Sciatic nerve (tissue), 2 donors: ENCODE measurements around the gene VGLL3. TPM values are rescaled to one million over a fixed set of nuclear protein-coding genes. Genes with fewer than 3 reads are reported as not detected.

ENCODE experiments used
- ATAC-seq: fragments of 200-7000 bp; cut with Tn5 transposase; one replicate; pipeline ENCODE4 v1.9.1; 2020; ENCODE audit warnings: mild to moderate bottlenecking, moderate library complexity
- DNase-seq: peaks from one replicate; pipeline ENCODE4 v3.0.0-alpha.2; 2020; ENCODE audit warnings: low spot score
- intact Hi-C: fragments of 100-400 bp; cut with DNase I; formaldehyde crosslinking; loops from one replicate; pipeline ENCODE4 v1.14.2; 2022
- total RNA-seq: library from RNA; stranded (reverse); fragmentation: NEBNext Ultra II Directional; extraction: Animal tissue kit (Norgen Biotek cat#: 25700); gene quantifications from one replicate; pipeline ENCODE4 v1.2.1, GENCODE V29; 2021
- donor health status: DM: no; HTN: no; CAD: no.
- donor health status: DM: no; HTN: no; CAD: no.

Gene VGLL3
- total RNA-seq, 1 donor from 2014 or later: 130 TPM

- no peak for DNase-seq
- ATAC-seq: no peak
- intact Hi-C loops: no loop called here
Observed at GRCh38 chr3:86961297-86961696, 29.7 kb downstream of the VGLL3 start.

GRCh38 chr3:86960550-86960949, 30.4 kb downstream of the VGLL3 start:
- DNase-seq: no peak
- no peak for ATAC-seq
- intact Hi-C loops: no loop called here

- intact Hi-C loops: no loop called here
- no peak for DNase-seq
- ATAC-seq: no peak
Observed at GRCh38 chr3:86958534-86958933, 32.4 kb downstream of the VGLL3 start.

GRCh38 chr3:86954747-86955146, 36.2 kb downstream of the VGLL3 start:
- intact Hi-C loops: no loop called here
- peak; percentile 59 for ATAC-seq
- DNase-seq: no peak

GRCh38 chr3:86954226-86954625, 36.7 kb downstream of the VGLL3 start:
- intact Hi-C loops: no loop called here
- DNase-seq: no peak
- no peak for ATAC-seq

- no peak for ATAC-seq
Observed at GRCh38 chr3:86951322-86951721, 39.6 kb downstream of the VGLL3 start.

GRCh38 chr3:86950717-86951116, 40.2 kb downstream of the VGLL3 start:
- ATAC-seq: no peak
- no peak for DNase-seq
- intact Hi-C loops: no loop called here

More at GRCh38 chr3:86951322-86951721, 39.6 kb downstream of the VGLL3 start:
- intact Hi-C loops: no loop called here
- DNase-seq: no peak

- ATAC-seq: no peak
- intact Hi-C loops: no loop called here
- DNase-seq: no peak
Observed at GRCh38 chr3:86949850-86950249, 41.1 kb downstream of the VGLL3 start.

GRCh38 chr3:86948822-86949221, 42.1 kb downstream of the VGLL3 start:
- ATAC-seq (peak; percentile 75), DNase-seq (no peak)
- intact Hi-C loops: no loop called here

GRCh38 chr3:86942206-86942605, 48.7 kb downstream of the VGLL3 start:
- intact Hi-C loops: no loop called here
- ATAC-seq (no peak), DNase-seq (no peak)

- peak; percentile 70 for ATAC-seq
- intact Hi-C loops: no loop called here
- no peak for DNase-seq
Observed at GRCh38 chr3:86938416-86939105, 52.4 kb downstream of the VGLL3 start.

- ATAC-seq (peak; percentile 92), DNase-seq (peak; percentile 63)
- intact Hi-C loops: no loop called here
Observed at GRCh38 chr3:86937306-86937791, 53.6 kb downstream of the VGLL3 start.

- no peak for ATAC-seq
- no peak for DNase-seq
- intact Hi-C loops: no loop called here
Observed at GRCh38 chr3:86934851-86935250, 56.1 kb downstream of the VGLL3 start.

GRCh38 chr3:86930831-86931230, 60.1 kb downstream of the VGLL3 start:
- intact Hi-C loops: no loop called here

GRCh38 chr3:86930181-86930580, 60.8 kb downstream of the VGLL3 start:
- intact Hi-C loops: no loop called here
- DNase-seq (no peak), ATAC-seq (no peak)

More at GRCh38 chr3:86930831-86931230, 60.1 kb downstream of the VGLL3 start:
- DNase-seq (no peak), ATAC-seq (no peak)

GRCh38 chr3:86929046-86929445, 61.9 kb downstream of the VGLL3 start:
- ATAC-seq: no peak

GRCh38 chr3:86923071-86923491, 67.9 kb downstream of the VGLL3 start:
- intact Hi-C loops: no loop called here
- DNase-seq (no peak), ATAC-seq (peak; percentile 63)

More at GRCh38 chr3:86929046-86929445, 61.9 kb downstream of the VGLL3 start:
- intact Hi-C loops: no loop called here
- no peak for DNase-seq

GRCh38 chr3:86921971-86922680, 68.8 kb downstream of the VGLL3 start:
- intact Hi-C loops: no loop called here
- ATAC-seq: no peak
- DNase-seq: no peak

GRCh38 chr3:86914670-86915069, 76.3 kb downstream of the VGLL3 start:
- ATAC-seq (no peak), DNase-seq (no peak)
- intact Hi-C loops: no loop called here

- intact Hi-C loops: no loop called here
- ATAC-seq (no peak), DNase-seq (no peak)
Observed at GRCh38 chr3:86913160-86913559, 77.8 kb downstream of the VGLL3 start.
